Fibroblast of skin of abdomen (primary cell): Measurements from ENCODE around the gene MICALL1.

ENCODE experiments used
- DNase-seq: peaks from one replicate; pipeline ENCODE4 v3.0.0-alpha.2; 2013

MICALL1 gene

GRCh38 chr22:37904572-37905533, 1.2 kb upstream of the MICALL1 start:
- DNase-seq, result peak; percentile 99

DNA sequence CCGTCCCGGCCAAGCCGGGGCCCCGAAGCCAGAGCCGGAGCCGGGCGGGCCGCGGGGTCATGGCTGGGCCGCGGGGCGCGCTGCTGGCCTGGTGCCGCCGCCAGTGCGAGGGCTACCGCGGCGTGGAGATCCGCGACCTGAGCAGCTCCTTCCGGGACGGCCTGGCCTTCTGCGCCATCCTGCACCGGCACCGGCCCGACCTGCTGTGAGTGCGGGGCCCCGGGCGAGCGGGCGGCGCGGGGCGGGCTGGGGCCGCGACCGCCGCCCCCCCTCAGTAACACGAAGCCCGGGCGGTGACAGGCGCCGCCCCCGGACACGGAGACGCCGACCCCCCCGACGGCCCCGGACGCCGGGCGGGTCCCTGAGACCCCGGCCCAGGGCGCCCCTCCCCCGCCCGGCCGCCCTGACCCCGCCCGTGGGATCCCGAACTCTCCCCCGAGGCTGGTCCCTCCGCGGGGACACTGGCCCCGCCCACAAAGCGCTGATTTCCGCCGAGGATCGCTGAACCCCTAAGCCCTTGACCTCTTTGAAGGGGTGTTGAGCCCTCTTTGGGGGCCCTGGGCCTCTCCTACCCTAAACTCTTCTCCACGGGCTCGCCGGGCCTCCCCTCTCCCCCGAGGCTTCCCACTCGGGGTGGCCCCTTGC, 389 bp downstream of the MICALL1 start:
- no peak for DNase-seq

- no peak for DNase-seq
Measured at GRCh38 chr22:37907036-37907954, 1.2 kb downstream of the MICALL1 start.

GRCh38 chr22:37909766-37910165, 3.7 kb downstream of the MICALL1 start:
- peak; percentile 81 for DNase-seq

DNA sequence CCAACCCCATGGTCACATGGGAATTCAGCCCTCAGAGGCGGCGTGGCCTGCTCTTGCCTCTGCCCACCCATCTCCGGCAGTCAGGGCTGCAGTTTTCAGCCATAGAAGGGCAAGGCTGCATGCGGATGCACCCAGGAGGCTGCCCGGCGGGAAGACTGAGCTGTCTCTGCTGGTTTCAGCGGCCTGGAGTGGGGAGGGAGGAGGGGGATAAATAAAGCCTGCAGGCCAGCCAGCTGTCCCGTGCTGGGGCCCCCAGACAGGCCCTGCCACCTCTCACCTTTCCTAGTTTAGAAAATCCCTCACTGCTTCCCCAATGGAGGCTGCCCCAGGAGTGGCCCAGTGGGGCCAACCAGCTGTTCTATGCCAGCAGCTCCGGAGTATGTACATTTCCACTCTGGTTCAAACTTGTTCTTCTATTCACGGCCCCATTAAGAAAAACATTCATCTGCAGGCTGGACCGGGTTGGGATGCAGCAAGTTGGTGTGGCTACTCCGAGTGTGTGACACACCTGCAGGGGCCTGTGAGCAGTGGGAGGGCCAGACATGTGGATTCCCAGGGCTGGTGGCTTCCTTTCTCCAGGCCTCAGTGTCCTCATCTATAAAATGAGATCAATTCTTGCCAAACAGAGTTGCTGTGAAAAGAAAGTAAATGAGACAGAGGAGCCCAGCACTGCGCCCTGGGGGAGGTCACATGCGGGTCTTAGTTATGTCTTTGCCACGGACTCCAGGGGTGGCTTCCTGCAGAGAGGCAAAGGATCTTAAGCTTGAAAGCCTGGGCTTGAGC, 5.0 kb downstream of the MICALL1 start:
- DNase-seq, result no peak

GRCh38 chr22:37911697-37912096, 5.6 kb downstream of the MICALL1 start:
- DNase-seq, result no peak

DNA sequence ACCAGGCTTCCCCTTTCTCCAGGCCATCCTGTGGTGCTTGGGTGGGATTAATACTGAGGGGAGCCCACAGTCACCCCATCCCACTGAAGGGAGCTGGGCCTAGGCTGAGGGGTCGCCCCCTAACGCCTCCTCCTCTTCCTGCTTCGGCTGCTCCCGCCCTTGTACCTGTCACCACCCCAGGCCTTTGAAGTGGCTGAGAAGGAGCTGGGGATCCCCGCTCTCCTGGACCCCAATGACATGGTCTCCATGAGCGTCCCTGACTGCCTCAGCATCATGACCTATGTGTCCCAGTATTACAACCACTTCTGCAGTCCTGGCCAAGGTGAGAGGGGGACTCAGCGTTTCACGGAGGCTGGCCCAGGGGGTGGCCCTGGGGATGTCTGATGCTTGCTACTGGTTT, 6.1 kb downstream of the MICALL1 start:
- no peak for DNase-seq

GRCh38 chr22:37913233-37913721, 7.2 kb downstream of the MICALL1 start:
- no peak for DNase-seq

- DNase-seq, result no peak
Measured at GRCh38 chr22:37916311-37916710, 10.2 kb downstream of the MICALL1 start.

DNA sequence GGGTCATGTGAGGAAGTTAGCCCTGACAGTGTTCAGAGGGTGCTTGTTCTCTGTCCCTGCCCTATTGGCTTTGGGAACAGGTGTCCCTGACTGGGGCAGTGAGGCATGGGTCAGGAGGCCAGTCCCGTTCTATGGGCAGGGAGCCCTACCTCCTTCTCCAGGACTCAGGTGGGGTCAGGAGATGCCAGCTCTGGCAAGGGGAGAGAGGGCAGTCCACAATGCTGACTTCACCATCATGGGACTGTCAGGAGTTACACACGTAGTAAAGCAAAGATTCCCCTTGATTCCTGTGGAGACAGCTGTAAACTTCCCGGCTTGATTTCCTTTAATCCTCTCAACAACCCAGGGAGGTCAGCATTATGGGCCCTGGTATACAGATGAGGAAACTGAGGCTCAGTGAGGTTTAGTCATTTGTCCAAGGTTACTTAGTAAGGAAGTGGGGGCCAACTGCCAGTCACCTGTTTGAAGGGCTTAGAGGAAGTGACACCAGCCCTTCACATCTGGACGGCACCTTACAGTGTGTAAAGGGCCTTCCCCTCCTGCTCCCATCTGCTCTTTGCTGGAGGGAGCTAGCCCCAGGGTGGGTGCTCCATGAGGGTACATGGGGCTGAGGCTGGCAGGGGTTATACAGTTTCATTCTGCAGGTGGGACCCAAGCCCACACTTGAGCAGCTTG, 11.9 kb downstream of the MICALL1 start:
- DNase-seq, result no peak

DNA sequence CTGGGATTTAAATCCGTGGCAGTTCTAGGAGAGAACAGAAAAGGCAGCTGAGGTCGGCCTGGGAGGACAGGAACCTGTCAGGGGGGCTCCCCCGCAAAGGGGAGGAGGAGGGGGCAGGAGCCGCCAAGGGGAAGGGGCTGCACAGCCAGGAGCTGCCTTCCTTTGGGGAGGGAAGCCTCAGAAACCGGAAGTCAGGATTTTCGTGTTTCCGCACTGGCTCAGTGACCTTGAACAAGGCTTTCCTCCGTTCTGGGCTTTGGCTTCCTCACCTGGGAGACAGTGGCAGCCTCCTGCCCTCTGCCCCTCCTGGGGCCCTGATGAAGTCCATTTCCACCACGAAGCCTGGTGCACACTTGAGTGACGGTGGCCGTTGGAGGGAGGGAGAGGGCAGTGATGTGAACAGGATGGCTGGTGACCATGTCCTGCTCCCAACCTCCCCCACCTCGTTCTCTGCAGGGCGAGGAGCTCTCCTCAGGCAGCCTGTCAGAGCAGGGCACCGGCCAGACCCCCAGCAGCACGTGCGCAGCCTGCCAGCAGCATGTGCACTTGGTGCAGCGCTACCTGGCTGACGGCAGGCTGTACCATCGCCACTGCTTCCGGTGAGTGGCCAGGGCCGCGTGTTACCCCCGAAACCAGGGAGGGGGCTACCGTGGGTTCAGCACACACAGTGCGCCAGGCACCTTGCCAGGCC, 12.6 kb downstream of the MICALL1 start:
- no peak for DNase-seq

GRCh38 chr22:37920126-37920525, 14.0 kb downstream of the MICALL1 start:
- DNase-seq, result no peak

DNA sequence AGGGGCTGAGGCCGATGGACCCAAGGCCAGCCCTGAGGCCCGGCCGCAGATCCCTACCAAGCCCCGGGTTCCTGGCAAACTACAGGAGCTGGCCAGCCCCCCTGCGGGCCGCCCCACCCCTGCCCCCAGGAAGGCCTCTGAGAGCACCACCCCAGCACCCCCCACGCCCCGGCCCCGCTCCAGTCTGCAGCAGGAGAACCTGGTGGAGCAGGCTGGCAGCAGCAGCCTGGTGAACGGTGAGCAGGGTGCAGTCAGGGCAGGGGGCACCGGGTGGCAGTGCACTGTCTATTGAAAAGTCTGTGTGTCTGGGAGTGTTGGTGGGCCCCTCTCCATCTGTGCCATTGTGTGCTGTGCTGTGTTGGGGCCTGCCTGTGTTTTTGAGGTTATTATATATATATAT, 16.1 kb downstream of the MICALL1 start:
- DNase-seq, result no peak

DNA sequence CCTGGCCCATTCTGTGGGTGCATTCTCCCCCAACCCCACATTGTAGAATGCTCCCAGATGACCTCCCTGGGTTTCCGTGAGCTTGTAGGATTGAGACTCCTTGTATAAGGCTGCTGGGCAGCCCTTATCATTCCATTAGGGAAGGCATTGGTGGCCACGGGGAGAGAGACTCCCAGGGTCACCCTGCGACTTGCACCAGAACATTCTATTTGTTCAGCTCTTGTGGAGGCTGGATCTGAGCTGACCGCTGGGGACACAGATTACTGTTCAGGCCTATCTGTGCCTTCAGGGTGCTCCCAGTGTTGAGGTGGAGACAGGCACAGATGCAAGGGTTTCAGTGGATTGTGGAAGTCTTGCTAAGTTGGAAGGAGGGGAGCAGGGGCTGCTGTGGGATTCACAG, 17.8 kb downstream of the MICALL1 start:
- DNase-seq, result no peak

GRCh38 chr22:37924386-37925065, 18.4 kb downstream of the MICALL1 start:
- no peak for DNase-seq

DNA sequence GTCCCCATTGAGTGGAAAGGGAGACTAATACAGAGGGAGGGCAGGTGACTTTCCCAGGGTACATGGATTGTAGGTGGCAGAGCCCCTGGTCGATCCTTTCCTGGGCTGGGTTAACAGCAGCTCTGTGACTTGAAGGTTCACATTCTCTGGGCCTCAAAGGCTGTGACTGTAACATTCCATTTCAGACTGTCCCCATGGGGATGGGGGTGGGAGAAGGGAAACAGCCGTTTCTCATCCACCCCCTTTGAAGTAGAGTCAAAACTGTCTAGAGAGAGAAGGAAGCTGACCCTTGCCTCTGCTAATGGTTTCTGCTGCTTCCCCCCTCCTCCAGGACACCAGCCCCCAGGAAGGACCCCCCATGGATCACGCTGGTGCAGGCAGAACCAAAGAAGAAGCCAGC, 19.2 kb downstream of the MICALL1 start:
- DNase-seq, result no peak

GRCh38 chr22:37925767-37926166, 19.7 kb downstream of the MICALL1 start:
- DNase-seq, result no peak

- no peak for DNase-seq
Measured at GRCh38 chr22:37926358-37926757, 20.3 kb downstream of the MICALL1 start.

DNA sequence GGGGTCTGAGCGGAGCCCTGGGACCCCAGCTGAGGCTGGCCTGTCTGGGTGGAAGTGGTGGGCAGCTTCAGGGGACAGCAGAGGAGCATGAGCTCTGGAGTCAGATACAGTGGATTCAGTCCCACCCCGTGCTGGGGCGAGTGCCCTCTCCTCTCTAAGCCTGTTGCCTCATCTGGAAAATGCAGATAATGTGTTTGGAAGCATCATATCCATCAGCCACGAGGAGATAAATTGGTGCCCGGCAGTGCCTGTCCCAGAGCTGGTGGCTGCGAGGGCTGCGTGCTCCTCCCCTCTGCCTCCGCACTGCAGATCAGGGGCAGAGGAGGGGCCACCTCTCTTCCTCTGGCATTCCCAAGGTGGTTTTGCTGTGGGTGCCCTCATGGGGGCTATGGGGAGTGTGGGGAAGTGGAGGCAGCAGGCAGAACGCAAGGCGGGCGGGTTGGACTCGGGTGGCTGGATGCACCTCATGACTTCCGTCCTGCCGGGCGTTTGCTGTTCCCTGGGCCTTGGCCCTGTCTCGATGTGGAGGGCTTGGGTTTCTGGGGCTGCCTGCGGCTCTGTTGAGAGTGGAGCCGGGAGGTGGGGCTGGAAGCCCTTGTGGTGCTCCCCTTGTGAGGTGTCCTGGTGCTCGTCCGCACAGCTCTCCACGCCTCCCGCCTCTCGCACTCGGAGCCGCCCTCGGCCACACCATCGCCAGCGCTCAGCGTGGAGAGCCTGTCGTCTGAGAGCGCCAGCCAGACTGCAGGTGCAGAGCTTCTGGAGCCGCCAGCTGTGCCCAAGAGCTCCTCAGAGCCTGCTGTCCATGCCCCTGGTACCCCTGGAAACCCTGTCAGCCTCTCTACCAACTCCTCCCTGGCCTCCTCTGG, 20.9 kb downstream of the MICALL1 start:
- no peak for DNase-seq
